Astrocyte of the cerebellum (primary cell): ENCODE data around the gene ENAM.

Experiments
- DNase-seq: peaks from one replicate; pipeline ENCODE4 v3.0.0-alpha.2; 2011; ENCODE audit warnings: low read depth
- H3K4me3 ChIP-seq: 2 replicates; pipeline ENCODE4 v1.5.1; 2011; ENCODE audit warnings: mild to moderate bottlenecking, low read depth, low read length, moderate library complexity
- CTCF ChIP-seq: IDR thresholded peaks from 2 replicates; pipeline ENCODE4 v1.5.1; 2012; ENCODE audit warnings: low read length, low read depth, moderate library complexity, mild to moderate bottlenecking; ENCODE audit errors: missing control alignments
- in situ Hi-C: cut with HindIII; loops from 2 replicates; pipeline ENCODE4 v1.10.0; 2017; ENCODE audit warnings: low sequenced_read_pairs

ENAM gene

GRCh38 chr4:70608324-70608723, 20.2 kb upstream of the ENAM start:
- TF ChIP-seq CTCF, result no peak
- H3K4me3 ChIP-seq, result no peak overlapping the region
- in situ Hi-C loops, result no loop called here
- DNase-seq, result no peak

GRCh38 chr4:70613306-70614183, 15.0 kb upstream of the ENAM start:
- DNase-seq, result no peak
- in situ Hi-C loops, result no loop called here
- no peak for TF ChIP-seq CTCF
- no peak overlapping the region for H3K4me3 ChIP-seq

GRCh38 chr4:70614184-70614555, 14.4 kb upstream of the ENAM start:
- no peak for TF ChIP-seq CTCF
- no peak for DNase-seq
- H3K4me3 ChIP-seq, result no peak overlapping the region
- in situ Hi-C loops, result no loop called here

GRCh38 chr4:70619288-70619687, 9.3 kb upstream of the ENAM start:
- no peak overlapping the region for H3K4me3 ChIP-seq
- no peak for TF ChIP-seq CTCF
- DNase-seq, result no peak
- in situ Hi-C loops, result no loop called here

- in situ Hi-C loops, result no loop called here
- no peak for TF ChIP-seq CTCF
- H3K4me3 ChIP-seq, result no peak overlapping the region
- DNase-seq, result no peak
Measured at GRCh38 chr4:70619778-70620177, 8.8 kb upstream of the ENAM start.

GRCh38 chr4:70623323-70623722, 5.2 kb upstream of the ENAM start:
- in situ Hi-C loops, result no loop called here
- no peak for TF ChIP-seq CTCF
- H3K4me3 ChIP-seq, result no peak overlapping the region
- DNase-seq, result no peak
